Measurements from ENCODE around the gene RELL1. TPM values are rescaled to one million over a fixed set of nuclear protein-coding genes. Genes with fewer than 3 reads are reported as not detected.
"Not testable (repeated sequence)": the region's sequence is repeated elsewhere in the genome, so short reads cannot be mapped to it uniquely, and the experiment has no call there.

RELL1 gene
- total RNA-seq, 2 experiments from 2014 or later, result 8.5 to 9.5 TPM

GRCh38 chr4:37678624-37679023 lies 7.6 kb downstream of the RELL1 start:
- no peak for ATAC-seq
- CTCF ChIA-PET, result no interaction called here

DNA sequence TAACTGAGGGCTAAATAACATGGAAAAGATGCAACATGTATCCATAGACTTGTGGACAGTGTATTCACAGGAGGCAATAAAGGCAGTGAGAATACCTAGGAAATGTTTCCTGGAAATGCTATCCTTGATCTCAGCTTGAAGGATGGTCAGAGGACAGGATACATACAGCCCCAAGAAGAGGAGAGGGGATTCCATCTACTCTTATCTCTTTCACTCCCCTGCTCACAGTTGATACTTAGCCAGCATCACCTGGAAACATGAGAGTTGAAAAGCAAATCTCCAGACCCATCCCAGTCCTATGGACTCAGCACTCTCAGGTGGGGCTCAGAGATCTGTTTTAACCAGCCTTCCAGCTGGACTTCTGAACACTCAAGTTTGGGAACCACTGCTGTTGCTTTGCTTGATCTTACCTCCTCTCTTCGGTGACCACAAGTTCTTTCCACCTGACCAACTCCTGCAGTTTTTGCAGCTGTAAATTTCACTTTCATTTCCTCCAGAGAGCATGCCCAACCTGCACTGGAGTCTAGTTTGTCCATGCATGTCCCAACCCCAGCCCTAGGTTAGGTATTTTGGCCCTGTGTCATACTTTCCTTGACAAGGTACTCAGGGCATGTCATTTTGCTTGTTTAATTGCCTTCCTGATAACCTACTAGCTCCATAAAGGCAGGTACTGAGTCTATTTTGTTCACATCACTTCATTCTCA lies 10.4 kb downstream of the RELL1 start:
- peaks cover 64% of the 10 kb centered on the region for H3K4me1 Mint-ChIP-seq
- peak overlapping the region; percentile 68 for H3K27ac Mint-ChIP-seq
- POLR2A ChIA-PET, result no interaction called here
- intact Hi-C loops (cut with DNase I, micrococcal nuclease), result no loop called here
- no peak overlapping the region for H3K4me3 Mint-ChIP-seq
- ATAC-seq (peak; percentile 76), DNase-seq (peak; percentile 31)
- H3K9me3 Mint-ChIP-seq (ENCODE audit: low read depth), result no peaks in the 10 kb centered on the region
- no peaks in the 10 kb centered on the region for H3K27me3 Mint-ChIP-seq
- peaks cover 8% of the 10 kb centered on the region for H3K36me3 Mint-ChIP-seq (ENCODE audit: low read depth)
- CTCF ChIA-PET, result interaction anchor here (0.5 to 1.3 kb wide), 5 partner anchors 17 to 329 kb away, joined by 3 to 4 read pairs (median 3); no protein-coding TSS in a partner anchor

More at GRCh38 chr4:37678624-37679023, 7.6 kb downstream of the RELL1 start:
- Mint-ChIP-seq H3K4me1 (peaks cover 62% of the 10 kb centered on the region), H3K9me3 (ENCODE audit: low read depth) (no peaks in the 10 kb centered on the region), H3K27ac (no peak overlapping the region), H3K36me3 (ENCODE audit: low read depth) (peaks cover 6% of the 10 kb centered on the region), H3K4me3 (no peak overlapping the region), H3K27me3 (no peaks in the 10 kb centered on the region)
- intact Hi-C loops (cut with DNase I, micrococcal nuclease), result no loop called here
- POLR2A ChIA-PET, result no interaction called here
- no peak for DNase-seq

GRCh38 chr4:37674439-37674838 lies 11.7 kb downstream of the RELL1 start:
- no peak for ATAC-seq

DNA sequence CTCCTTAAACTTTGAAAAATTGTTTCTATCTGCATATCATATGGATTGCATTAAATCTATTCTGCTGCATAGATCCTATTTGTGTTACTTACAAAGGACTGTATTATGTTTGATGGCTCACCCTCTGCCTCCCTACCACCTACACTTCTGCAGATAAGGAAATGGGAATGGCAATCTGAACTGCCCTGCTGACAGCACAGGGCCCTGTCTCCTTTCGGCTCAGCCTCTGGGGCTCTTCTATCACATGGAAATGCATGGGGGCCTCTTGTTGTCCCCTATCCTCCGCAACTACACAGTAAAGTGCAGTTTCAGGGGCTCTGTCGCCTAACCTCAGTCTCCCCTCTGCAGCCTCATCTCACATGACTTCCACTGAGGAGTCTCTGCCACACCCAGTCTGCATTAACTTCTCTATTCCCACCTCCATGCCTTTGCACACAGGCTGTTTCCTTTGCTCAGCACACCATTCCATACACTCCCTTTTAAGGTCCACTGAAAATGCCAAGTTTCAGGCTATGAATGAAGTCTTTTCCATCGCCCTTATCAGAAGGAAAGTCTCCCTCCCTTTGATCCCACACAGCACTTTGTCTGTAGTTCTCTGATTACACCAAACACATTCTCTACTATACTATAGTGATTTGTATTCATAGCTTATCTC lies 12.5 kb downstream of the RELL1 start:
- H3K4me1 Mint-ChIP-seq, result peaks cover 68% of the 10 kb centered on the region
- ChIA-PET POLR2A (no interaction called here), CTCF (interaction anchor here (0.7 kb wide), 1 partner anchor 220 kb away, joined by 3 read pairs; no protein-coding TSS in a partner anchor)
- no peak overlapping the region for H3K4me3 Mint-ChIP-seq
- intact Hi-C loops (cut with DNase I, micrococcal nuclease), result no loop called here
- ATAC-seq, result no peak
- no peaks in the 10 kb centered on the region for H3K27me3 Mint-ChIP-seq
- DNase-seq, result no peak
- H3K9me3 Mint-ChIP-seq (ENCODE audit: low read depth), result no peaks in the 10 kb centered on the region
- peaks cover 8% of the 10 kb centered on the region for H3K36me3 Mint-ChIP-seq (ENCODE audit: low read depth)
- H3K27ac Mint-ChIP-seq, result no peak overlapping the region

More at GRCh38 chr4:37674439-37674838, 11.7 kb downstream of the RELL1 start:
- no peaks in the 10 kb centered on the region for H3K27me3 Mint-ChIP-seq
- no peaks in the 10 kb centered on the region for H3K9me3 Mint-ChIP-seq (ENCODE audit: low read depth)
- H3K4me1 Mint-ChIP-seq, result peaks cover 69% of the 10 kb centered on the region
- intact Hi-C loops (cut with DNase I, micrococcal nuclease), result no loop called here
- no peak overlapping the region for H3K4me3 Mint-ChIP-seq
- CTCF ChIA-PET, result interaction anchor here (0.7 to 0.8 kb wide), 2 partner anchors 15 to 221 kb away, joined by 3 read pairs; no protein-coding TSS in a partner anchor
- no peak overlapping the region for H3K27ac Mint-ChIP-seq
- H3K36me3 Mint-ChIP-seq (ENCODE audit: low read depth), result peaks cover 8% of the 10 kb centered on the region
- no peak for DNase-seq
- POLR2A ChIA-PET, result no interaction called here

- Mint-ChIP-seq H3K36me3 (ENCODE audit: low read depth) (peaks cover 8% of the 10 kb centered on the region), H3K27me3 (no peaks in the 10 kb centered on the region), H3K27ac (no peak overlapping the region), H3K9me3 (ENCODE audit: low read depth) (no peaks in the 10 kb centered on the region), H3K4me3 (no peak overlapping the region), H3K4me1 (peaks cover 65% of the 10 kb centered on the region)
- intact Hi-C loops (cut with DNase I, micrococcal nuclease), result no loop called here
- DNase-seq, result no peak
- ChIA-PET POLR2A (no interaction called here), CTCF (no interaction called here)
- no peak for ATAC-seq
These were observed 15.1 kb downstream of the RELL1 start for GRCh38 chr4:37671072-37671471.

DNA sequence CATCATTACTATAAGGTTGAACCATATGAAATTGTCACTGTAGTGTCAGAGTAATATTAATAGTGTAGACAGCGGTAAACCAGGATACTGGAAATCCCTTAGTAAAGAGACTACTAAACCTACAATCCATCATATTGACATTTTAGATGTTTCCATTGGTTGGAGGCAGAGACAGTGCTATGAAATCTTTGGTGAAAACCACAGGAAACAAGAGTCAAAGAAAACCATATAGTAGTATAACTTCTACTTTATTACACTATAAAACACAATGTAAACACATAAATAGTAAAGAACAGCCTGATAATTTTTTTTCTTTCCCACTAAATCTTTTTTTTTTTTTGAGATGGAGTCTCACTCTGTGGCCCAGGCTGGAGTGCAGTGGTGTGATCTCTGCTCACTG lies 15.9 kb downstream of the RELL1 start:
- H3K4me1 Mint-ChIP-seq, result peaks cover 64% of the 10 kb centered on the region
- no peaks in the 10 kb centered on the region for H3K27me3 Mint-ChIP-seq
- H3K36me3 Mint-ChIP-seq (ENCODE audit: low read depth), result peaks cover 7% of the 10 kb centered on the region
- no peak overlapping the region for H3K4me3 Mint-ChIP-seq
- no peak overlapping the region for H3K27ac Mint-ChIP-seq
- H3K9me3 Mint-ChIP-seq (ENCODE audit: low read depth), result no peaks in the 10 kb centered on the region
- ATAC-seq (no peak), DNase-seq (no peak)
- intact Hi-C loops (cut with DNase I, micrococcal nuclease), result no loop called here
- ChIA-PET POLR2A (no interaction called here), CTCF (no interaction called here)

GRCh38 chr4:37669124-37669523 lies 17.1 kb downstream of the RELL1 start:
- H3K36me3 Mint-ChIP-seq (ENCODE audit: low read depth); POLR2A ChIA-PET; CTCF ChIA-PET; H3K4me3 Mint-ChIP-seq; ATAC-seq; intact Hi-C loops (cut with DNase I, micrococcal nuclease); DNase-seq; H3K27me3 Mint-ChIP-seq; H3K27ac Mint-ChIP-seq; H3K9me3 Mint-ChIP-seq (ENCODE audit: low read depth): not testable (repeated sequence)
- H3K4me1 Mint-ChIP-seq, result peaks cover 59% of the 10 kb centered on the region

DNA sequence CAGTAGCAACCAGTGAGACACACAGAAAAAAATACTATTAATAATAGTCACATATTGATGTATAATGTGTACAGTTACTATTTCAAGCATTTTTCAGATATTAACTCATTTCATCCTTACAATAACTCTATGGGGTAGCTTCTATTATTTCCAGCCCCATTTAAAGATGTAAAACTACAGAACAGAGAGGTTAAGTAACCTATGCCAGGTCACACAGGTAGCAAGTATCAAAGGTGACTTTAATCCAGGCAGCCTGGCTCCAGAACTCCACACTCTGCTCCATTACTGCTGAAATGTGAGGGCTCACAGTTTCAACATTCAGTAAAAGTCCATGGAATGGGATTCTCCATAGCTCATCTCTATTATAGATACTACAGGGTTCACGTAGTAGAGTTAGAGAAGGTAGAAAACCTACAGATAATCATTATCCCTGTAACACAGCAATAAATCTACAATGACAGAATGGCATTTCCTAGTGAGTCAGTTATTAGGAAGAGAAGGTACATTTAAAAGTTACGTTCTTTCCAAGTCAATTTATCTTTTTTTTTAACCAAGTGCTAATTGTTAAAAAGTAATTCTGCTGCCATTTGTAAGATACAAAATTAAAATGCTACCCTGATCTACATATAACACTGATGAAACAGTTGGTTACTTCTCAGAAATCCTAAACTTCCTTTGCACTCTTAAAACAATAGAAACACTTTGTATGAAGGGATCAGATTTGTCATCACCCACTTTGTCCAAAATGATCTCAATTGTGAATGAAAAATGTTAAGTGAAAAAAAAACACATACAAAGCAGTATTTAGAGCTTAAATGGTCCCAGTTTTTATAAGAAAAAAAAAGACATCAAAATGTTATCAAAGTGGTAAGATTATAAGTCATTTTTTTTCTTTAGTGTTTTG lies 18.7 kb downstream of the RELL1 start:
- ChIA-PET POLR2A (interaction anchor here (0.8 kb wide), 1 partner anchor 952 kb away, joined by 4 read pairs; no protein-coding TSS in a partner anchor), CTCF (interaction anchor here (0.5 to 1.2 kb wide), 3 partner anchors 16 to 89 kb away, joined by 3 to 7 read pairs (median 3); no protein-coding TSS in a partner anchor)
- intact Hi-C loops (cut with DNase I, micrococcal nuclease), result loop anchor here in 1 of 2 experiments (2.0 kb wide), 1 partner anchor 15 kb away; no protein-coding TSS in a partner anchor
- Mint-ChIP-seq H3K9me3 (ENCODE audit: low read depth) (no peaks in the 10 kb centered on the region), H3K27me3 (no peaks in the 10 kb centered on the region), H3K4me3 (no peak overlapping the region), H3K4me1 (peaks cover 54% of the 10 kb centered on the region), H3K27ac (no peak overlapping the region), H3K36me3 (ENCODE audit: low read depth) (no peaks in the 10 kb centered on the region)
- ATAC-seq (no peak), DNase-seq (no peak)

DNA sequence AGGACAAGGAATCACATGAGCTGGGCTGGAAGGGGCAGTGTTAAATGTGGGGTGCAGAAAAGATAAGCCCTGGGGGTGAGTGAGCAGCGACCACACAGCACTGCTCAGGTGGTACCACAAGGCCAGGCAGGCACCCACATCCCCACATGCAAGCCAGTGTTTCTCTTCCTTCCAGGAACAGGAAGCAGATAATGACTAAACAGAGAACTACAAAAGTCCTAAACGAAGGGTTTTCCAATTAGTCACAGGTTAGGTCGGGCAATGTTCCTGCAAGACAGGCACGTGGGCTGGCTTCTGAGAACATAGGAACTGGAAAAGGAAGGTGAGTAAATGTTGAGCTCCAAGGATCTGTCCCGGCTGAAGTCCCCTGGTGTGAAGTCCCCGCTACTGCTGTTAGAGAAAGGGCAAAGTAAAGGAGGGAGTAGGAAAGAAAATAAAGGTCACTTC lies 19.5 kb downstream of the RELL1 start:
- CTCF ChIA-PET, result interaction anchor here (0.5 to 1.2 kb wide), 2 partner anchors 15 to 90 kb away, joined by 3 to 7 read pairs; no protein-coding TSS in a partner anchor
- Mint-ChIP-seq H3K27me3 (no peaks in the 10 kb centered on the region), H3K27ac (no peak overlapping the region), H3K36me3 (ENCODE audit: low read depth) (no peaks in the 10 kb centered on the region), H3K9me3 (ENCODE audit: low read depth) (no peaks in the 10 kb centered on the region), H3K4me1 (peaks cover 52% of the 10 kb centered on the region), H3K4me3 (no peak overlapping the region)
- intact Hi-C loops (cut with DNase I, micrococcal nuclease), result loop anchor here in 1 of 2 experiments (2.0 kb wide), 1 partner anchor 16 kb away; no protein-coding TSS in a partner anchor
- DNase-seq (peak; percentile 38), ATAC-seq (peak; percentile 73)
- POLR2A ChIA-PET, result interaction anchor here (0.8 kb wide), 1 partner anchor 953 kb away, joined by 4 read pairs; no protein-coding TSS in a partner anchor

- intact Hi-C loops (cut with DNase I, micrococcal nuclease), result loop anchor here in 1 of 2 experiments (2.0 kb wide), 1 partner anchor 17 kb away; no protein-coding TSS in a partner anchor
- no peak for DNase-seq
- Mint-ChIP-seq H3K27ac (no peak overlapping the region), H3K27me3 (no peaks in the 10 kb centered on the region), H3K36me3 (ENCODE audit: low read depth) (no peaks in the 10 kb centered on the region), H3K9me3 (ENCODE audit: low read depth) (no peaks in the 10 kb centered on the region), H3K4me3 (no peak overlapping the region), H3K4me1 (peaks cover 44% of the 10 kb centered on the region)
- no peak for ATAC-seq
- ChIA-PET POLR2A (no interaction called here), CTCF (interaction anchor here (0.6 to 1.2 kb wide), 3 partner anchors 14 to 514 kb away, joined by 4 to 7 read pairs (median 4); no protein-coding TSS in a partner anchor)
These were observed 20.5 kb downstream of the RELL1 start for GRCh38 chr4:37665333-37666320.

Data from activated CD4-positive, alpha-beta T cell treated with anti-CD3 and anti-CD28 coated beads for 36 hours (primary cell).